IMR-90 (cell line): Measurements from ENCODE around the gene FARS2. TPM values are rescaled to one million over a fixed set of nuclear protein-coding genes. Genes with fewer than 3 reads are reported as not detected.

ENCODE experiments used
- ATAC-seq: fragments of 200-7000 bp; cut with Tn5 transposase; 2 replicates; pipeline ENCODE4 v1.9.1; 2020; ENCODE audit warnings: low read depth, mild to moderate bottlenecking, moderate library complexity
- BruUV-seq: library from RNA; stranded (reverse); fragments of 400-500 nt; replicated peaks from 2 replicates; lab custom pipeline; 2021; lab: Mats Ljungman, UMichigan
- CTCF ChIA-PET: fragments of 300-600 bp; formaldehyde crosslinking; extraction: SDS; loops from one replicate; lab custom pipeline; 2021; ENCODE audit warnings: antibody characterized with exemption; lab: Yijun Ruan, JAX
- POLR2A ChIA-PET: fragments of 300-600 bp; sonication (Branson Sonifier 250); formaldehyde crosslinking; loops from one replicate; lab custom pipeline; 2022; ENCODE audit warnings: antibody characterized with exemption; ENCODE audit not compliant: unreplicated experiment; lab: Charles Lee
- DNase-seq: peaks from one replicate; pipeline ENCODE4 v3.0.0; 2013
- H2AFZ ChIP-seq: replicated peaks from 2 replicates; pipeline ENCODE3; 2013; ENCODE audit warnings: low read length, mild to moderate bottlenecking; ENCODE audit not compliant: poor library complexity
- H2AK5ac ChIP-seq: 2 replicates; pipeline ENCODE4 v1.6.1; 2013; ENCODE audit warnings: low read depth, low read length, inconsistent platforms
- H2AK9ac ChIP-seq: replicated peaks from 2 replicates; pipeline ENCODE3; 2013; ENCODE audit warnings: mild to moderate bottlenecking, low read depth, low read length, moderate library complexity; ENCODE audit not compliant: poor library complexity
- H2BK120ac ChIP-seq: 2 replicates; pipeline ENCODE4 v1.6.1; 2013; ENCODE audit warnings: low read depth, low read length, inconsistent platforms
- H2BK15ac ChIP-seq: 3 replicates; pipeline ENCODE4 v1.6.1; 2013; ENCODE audit warnings: low read depth, low read length, inconsistent platforms
- H2BK20ac ChIP-seq: 2 replicates; pipeline ENCODE4 v1.6.1; 2013; ENCODE audit warnings: low read depth, mild to moderate bottlenecking, inconsistent platforms, low read length, moderate library complexity
- H2BK5ac ChIP-seq: 2 replicates; pipeline ENCODE4 v1.6.1; 2013; ENCODE audit warnings: mild to moderate bottlenecking, low read depth, low read length, inconsistent platforms; ENCODE audit not compliant: poor library complexity, severe bottlenecking
- H3K14ac ChIP-seq: replicated peaks from 2 replicates; pipeline ENCODE4 v1.6.1; 2013; ENCODE audit warnings: low read depth, low read length, inconsistent platforms
- H3K18ac ChIP-seq: 2 replicates; pipeline ENCODE4 v1.6.1; 2013; ENCODE audit warnings: low read depth, low read length, control low read depth
- H3K23ac ChIP-seq: 2 replicates; pipeline ENCODE4 v1.6.1; 2013; ENCODE audit warnings: low read depth, low read length, inconsistent platforms
- H3K27ac ChIP-seq: 2 replicates; pipeline ENCODE4 v1.5.1; 2013; ENCODE audit warnings: mild to moderate bottlenecking, control low read depth, low read length; ENCODE audit not compliant: insufficient read depth
- H3K27me3 ChIP-seq: 2 replicates; pipeline ENCODE4 v1.6.1; 2013; ENCODE audit warnings: low read length; ENCODE audit not compliant: control insufficient read depth, insufficient read depth
- H3K36me3 ChIP-seq: 2 replicates; pipeline ENCODE4 v1.6.1; 2013; ENCODE audit warnings: low read length, mixed read lengths; ENCODE audit not compliant: control insufficient read depth, insufficient read depth
- H3K4ac ChIP-seq: 2 replicates; pipeline ENCODE4 v1.6.1; 2013; ENCODE audit warnings: low read depth, low read length, inconsistent platforms
- H3K4me1 ChIP-seq: 2 replicates; pipeline ENCODE4 v1.6.1; 2013; ENCODE audit warnings: low read length, mixed read lengths; ENCODE audit not compliant: control insufficient read depth, insufficient read depth
- H3K4me2 ChIP-seq: 2 replicates; pipeline ENCODE4 v1.6.1; 2013; ENCODE audit warnings: low read depth, mild to moderate bottlenecking, control low read depth, low read length, moderate library complexity
- H3K4me3 ChIP-seq: 2 replicates; pipeline ENCODE4 v1.5.1; 2013; ENCODE audit warnings: low read depth, mild to moderate bottlenecking, control low read depth, low read length, moderate library complexity; ENCODE audit not compliant: insufficient read depth
- H3K56ac ChIP-seq: 2 replicates; pipeline ENCODE4 v1.6.1; 2013; ENCODE audit warnings: low read length, inconsistent platforms; ENCODE audit not compliant: insufficient read depth; ENCODE audit errors: extremely low read depth
- H3K79me1 ChIP-seq, 2 experiments: 2 replicates each; pipeline ENCODE4 v1.6.1; 2013; ENCODE audit warnings: low read length in 2 of 2, inconsistent platforms in 1 of 2, low read depth in 1 of 2
- H3K9ac ChIP-seq: 2 replicates; pipeline ENCODE4 v1.6.1; 2013; ENCODE audit warnings: low read depth, low read length, control low read depth
- H3K9me1 ChIP-seq: 2 replicates; pipeline ENCODE4 v1.6.1; 2013; ENCODE audit warnings: low read length, inconsistent platforms; ENCODE audit not compliant: insufficient read depth
- H3K9me3 ChIP-seq: 2 replicates; pipeline ENCODE4 v1.6.1; 2013; ENCODE audit warnings: low read length; ENCODE audit not compliant: control insufficient read depth, insufficient read depth
- H4K20me1 ChIP-seq: 2 replicates; pipeline ENCODE4 v1.6.1; 2013; ENCODE audit warnings: low read length, inconsistent platforms; ENCODE audit not compliant: insufficient read depth
- H4K5ac ChIP-seq: 2 replicates; pipeline ENCODE4 v1.6.1; 2013; ENCODE audit warnings: mild to moderate bottlenecking, low read depth, low read length, control low read depth
- H4K8ac ChIP-seq, 2 experiments: 2 replicates each; pipeline ENCODE4 v1.6.1; 2013; ENCODE audit warnings: low read depth in 2 of 2, low read length in 2 of 2, control low read depth in 1 of 2, inconsistent platforms in 1 of 2
- H4K91ac ChIP-seq: 2 replicates; pipeline ENCODE4 v1.6.1; 2013; ENCODE audit warnings: low read depth, low read length, inconsistent platforms; ENCODE audit not compliant: insufficient read depth
- BHLHE40 ChIP-seq: fragments of 150-350 bp; IDR thresholded peaks from 2 replicates; pipeline ENCODE4 v1.6.1; 2016; ENCODE audit warnings: mild to moderate bottlenecking, low read depth, low read length
- CEBPB ChIP-seq: IDR thresholded peaks from 2 replicates; pipeline ENCODE4 v1.6.1; 2012; ENCODE audit warnings: low read depth, low read length, improper control_type of control experiment
- CHD1 ChIP-seq: IDR thresholded peaks from 2 replicates; pipeline ENCODE4 v1.6.1; 2012; ENCODE audit warnings: low read depth, low read length, improper control_type of control experiment
- CTCF ChIP-seq: conservative IDR thresholded peaks from 2 replicates; pipeline ENCODE4 v1.5.1; 2012; ENCODE audit warnings: mild to moderate bottlenecking, low read depth, low read length, improper control_type of control experiment
- ELK1 ChIP-seq: fragments of 150-350 bp; IDR thresholded peaks from 2 replicates; pipeline ENCODE4 v1.6.1; 2016; ENCODE audit warnings: low read depth, mild to moderate bottlenecking, low read length, moderate library complexity, borderline replicate concordance
- FOS ChIP-seq: fragments of 150-350 bp; IDR thresholded peaks from 2 replicates; pipeline ENCODE4 v1.6.1; 2016; ENCODE audit warnings: low read depth, low read length
- MAFK ChIP-seq: IDR thresholded peaks from 2 replicates; pipeline ENCODE4 v1.6.1; 2012; ENCODE audit warnings: low read depth, low read length, improper control_type of control experiment
- MAZ ChIP-seq: IDR thresholded peaks from 2 replicates; pipeline ENCODE4 v1.6.1; 2012; ENCODE audit warnings: low read depth, mild to moderate bottlenecking, low read length, improper control_type of control experiment, moderate library complexity, borderline replicate concordance
- MXI1 ChIP-seq: IDR thresholded peaks from 2 replicates; pipeline ENCODE4 v1.6.1; 2012; ENCODE audit warnings: low read depth, mild to moderate bottlenecking, low read length, moderate library complexity, borderline replicate concordance
- NFE2L2 ChIP-seq: fragments of 150-350 bp; IDR thresholded peaks from 2 replicates; pipeline ENCODE4 v1.6.1; 2016; ENCODE audit warnings: low read depth, mild to moderate bottlenecking, low read length
- POLR2A ChIP-seq: IDR thresholded peaks from 2 replicates; pipeline ENCODE4 v1.6.1; 2012; ENCODE audit warnings: mild to moderate bottlenecking, low read depth, low read length
- RAD21 ChIP-seq: IDR thresholded peaks from 2 replicates; pipeline ENCODE4 v1.6.1; 2012; ENCODE audit warnings: low read length, improper control_type of control experiment
- RCOR1 ChIP-seq: IDR thresholded peaks from 2 replicates; pipeline ENCODE4 v1.6.1; 2012; ENCODE audit warnings: mild to moderate bottlenecking, low read length, improper control_type of control experiment; ENCODE audit not compliant: insufficient replicate concordance
- RFX5 ChIP-seq: IDR thresholded peaks from 2 replicates; pipeline ENCODE4 v1.8.0; 2012; ENCODE audit warnings: low read depth, mild to moderate bottlenecking, low read length, moderate library complexity
- SMC3 ChIP-seq: fragments of 150-350 bp; IDR thresholded peaks from 2 replicates; pipeline ENCODE4 v1.6.1; 2016; ENCODE audit warnings: low read depth, mild to moderate bottlenecking, antibody characterized with exemption, low read length, moderate library complexity
- USF2 ChIP-seq: fragments of 150-350 bp; IDR thresholded peaks from 2 replicates; pipeline ENCODE4 v1.6.1; 2017; ENCODE audit warnings: mild to moderate bottlenecking, antibody characterized with exemption, low read length, low read depth
- WGBS, 2 experiments: methylation state at CpG; one replicate each; pipeline versions ENCODE4 v1.1.5 to v1.1.7; 2013; ENCODE audit warnings: missing lambda C conversion rate in 2 of 2; ENCODE audit not compliant: insufficient read length in 1 of 2; ENCODE audit errors: extremely low coverage in 2 of 2; 5-methylcytosine and 5-hydroxymethylcytosine counted together
- dilution Hi-C: fragments of 300-500 bp; cut with HindIII; formaldehyde crosslinking; loops from one replicate; pipeline ENCODE4 v1.14.3; 2018; ENCODE audit warnings: low sequenced_read_pairs; ENCODE audit not compliant: unreplicated experiment
- in situ Hi-C: fragments of 300-500 bp; cut with MboI; formaldehyde crosslinking; loops from 3 replicates; pipeline ENCODE4 v1.14.3; 2019; ENCODE audit warnings: low sequenced_read_pairs, inconsistent platforms, mixed read lengths
- intact Hi-C: fragments of 100-400 bp; cut with micrococcal nuclease; formaldehyde crosslinking; loops from 2 replicates; pipeline ENCODE4 v1.10.0; 2022
- polyA plus RNA-seq, 3 experiments: library from polyadenylated mRNA; depleted of rRNA; stranded (reverse); fragments of >200 nt; gene quantifications; 2 replicates each; pipeline ENCODE4 v1.2.3, GENCODE V29; 2012; ENCODE audit warnings: low replicate concordance in 1 of 3
- total RNA-seq: library from RNA; depleted of rRNA; stranded (reverse); fragments of >200 nt; gene quantifications from 2 replicates; pipeline ENCODE4 v1.2.3, GENCODE V29; 2012

FARS2 gene
- total and polyA plus RNA-seq, 2 of the 4 experiments (the other 2 are of a cell fraction), result 12.1 to 28.9 TPM

- Histone ChIP-seq H4K8ac (no peak overlapping the region), H3K14ac (no peak overlapping the region), H3K9me1 (no peaks in the 10 kb centered on the region; the same call in 1 of the 2 replicates), H3K23ac (no peak overlapping the region), H3K4ac (no peak overlapping the region), H2BK15ac (no peak overlapping the region), H3K4me2 (no peak overlapping the region), H2BK20ac (no peak overlapping the region), H2AK9ac (no peak overlapping the region), H3K27ac (no peak overlapping the region), H3K4me3 (no peak overlapping the region), H2BK120ac (no peak overlapping the region), H2AFZ (no peak overlapping the region), H3K27me3 (no peaks in the 10 kb centered on the region), H4K91ac (no peak overlapping the region), H2AK5ac (no peak overlapping the region), H3K9me3 (no peaks in the 10 kb centered on the region), H4K20me1 (no peaks in the 10 kb centered on the region), H3K79me1 (peaks cover 0 to 11% of the 10 kb centered on the region in 2 experiments; a peak in 1 of 4 replicates), H3K4me1 (no peaks in the 10 kb centered on the region), H3K9ac (no peak overlapping the region), H4K5ac (no peak overlapping the region), H3K56ac (no peak overlapping the region), H3K36me3 (peaks cover 3% of the 10 kb centered on the region; the same call in 1 of the 2 replicates), H2BK5ac (no peak overlapping the region), H3K18ac (no peak overlapping the region)
- WGBS, 2 experiments, result 100% methylated on average over 1 of the region's 2 CpGs; no CpG with 5 or more reads in 1 of the 2 experiments
- CTCF ChIA-PET, result no interaction called here
- intact Hi-C loops, result no loop called here
- DNase-seq, result no peak
- no TSS peak for BruUV-seq
- TF ChIP-seq FOS, result no peak
- TF ChIP-seq BHLHE40, result no peak
- no peak for TF ChIP-seq CHD1
- no peak for TF ChIP-seq USF2
- no peak for TF ChIP-seq MXI1
- no peak for TF ChIP-seq MAFK
- TF ChIP-seq RFX5, result no peak
- no peak for TF ChIP-seq SMC3
- TF ChIP-seq ELK1, result no peak
- TF ChIP-seq CEBPB, result no peak
- TF ChIP-seq MAZ, result no peak
- TF ChIP-seq POLR2A, result no peak
- no peak for TF ChIP-seq RCOR1
- no peak for TF ChIP-seq NFE2L2
- no peak for TF ChIP-seq CTCF
- no peak for TF ChIP-seq RAD21
- no peak for ATAC-seq
- POLR2A ChIA-PET, result no interaction called here
- in situ Hi-C loops, result no loop called here
- dilution Hi-C loops, result no loop called here
These were observed 112.1 kb downstream of the FARS2 start for GRCh38 chr6:5373430-5373829.
